ENCODE results near the gene OTUD6A.

DNA sequence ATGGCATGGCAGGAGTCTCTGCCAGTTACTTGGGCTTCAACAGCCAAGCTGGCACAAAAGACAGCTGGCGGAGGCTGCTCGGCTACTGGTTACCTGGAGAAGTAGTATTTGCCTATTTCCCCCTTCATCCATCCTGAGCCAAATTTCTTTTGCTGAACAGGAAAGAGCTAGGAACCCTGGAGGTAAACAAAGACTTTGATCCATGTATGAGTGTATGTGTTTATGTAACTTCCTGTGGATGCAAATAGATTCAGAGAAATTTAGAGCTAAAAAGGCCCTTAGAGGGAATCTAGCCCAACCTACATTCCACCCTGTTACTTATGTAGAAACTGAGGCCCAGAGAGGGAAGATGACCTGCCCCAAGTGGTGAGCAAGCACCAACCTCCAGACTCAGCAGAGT lies 23.7 kb upstream of the OTUD6A start:
- TF ChIP-seq POLR2A (IDR thresholded peaks at IDR 0.05) (no peak), CTCF (IDR thresholded peaks at IDR 0.05) (no peak), POLR2AphosphoS5 (IDR thresholded peaks at IDR 0.05; ENCODE audit: insufficient read depth in 1 of 2, low read depth in 1 of 2) (no peak)
